Measurements from ENCODE around the gene PDCD5. TPM values are rescaled to one million over a fixed set of nuclear protein-coding genes. Genes with fewer than 3 reads are reported as not detected.

Gene PDCD5
- total and polyA plus RNA-seq, 2 donors (not counting 3 experiments of a cell fraction or from before 2014, with no cell fraction given) = 51.7 to 154 TPM

GRCh38 chr19:32573492-32573794 is 7.5 kb upstream of the PDCD5 start:
- BruUV-seq (replicated peaks) = no TSS peak
- DNase-seq (ENCODE audit: low read depth, low spot score) = no peak
- intact Hi-C loops (cut with micrococcal nuclease) (loop anchor here (5.0 to 10.0 kb wide), 3 partner anchors 109 to 1906 kb away; partner anchors contain the start of gene TSHZ3), dilution Hi-C loops (cut with MboI; ENCODE audit: extremely low pct_ligation_motif_present, low sequenced_read_pairs) (no loop called here)
- Histone ChIP-seq H3K27me3 (ENCODE audit: control insufficient read depth in 2 of 2, insufficient read depth in 2 of 2, low read length in 2 of 2) (peaks cover 0 to 2% of the 10 kb centered on the region in 2 experiments), H3K36me3 (ENCODE audit: control insufficient read depth in 2 of 2, extremely low read depth in 1 of 2, insufficient read depth in 2 of 2, low read length in 2 of 2) (no peaks in the 10 kb centered on the region), H3K9me1 (replicated peaks; ENCODE audit: control insufficient read depth, extremely low read depth, insufficient read depth, low read length) (no peaks in the 10 kb centered on the region), H3K79me2 (ENCODE audit: control insufficient read depth, insufficient read depth, low read length) (no peaks in the 10 kb centered on the region), H3K9me3 (replicated peaks; ENCODE audit: control insufficient read depth, insufficient read depth, low read length) (no peaks in the 10 kb centered on the region), H3K4me3 (replicated peaks in 1 of 3; ENCODE audit: insufficient read depth in 1 of 3, low read depth in 1 of 3, low read length in 3 of 3) (no peak overlapping the region), H3K9ac (replicated peaks; ENCODE audit: extremely low read depth, insufficient read depth, low read length) (no peak overlapping the region), H3K27ac (ENCODE audit: insufficient read depth, low read depth, low read length) (no peak overlapping the region), H3K4me2 (ENCODE audit: insufficient read depth, low read length) (no peak overlapping the region), H3K4me1 (ENCODE audit: control insufficient read depth, extremely low read depth, insufficient read depth, low read length) (no peaks in the 10 kb centered on the region), H2AFZ (ENCODE audit: low read depth, low read length) (no peak overlapping the region), H4K20me1 (replicated peaks; ENCODE audit: control insufficient read depth, extremely low read depth, insufficient read depth, low read length) (no peaks in the 10 kb centered on the region)
- CTCF ChIA-PET = interaction anchor here (0.8 kb wide), 1 partner anchor 1904 kb away, joined by 4 read pairs; no protein-coding TSS in a partner anchor
- FAIRE-seq = no peak
- no peak for TF ChIP-seq CTCF (IDR thresholded peaks at IDR 0.05; ENCODE audit: extremely low read depth in 1 of 2, insufficient read depth in 1 of 2, low read depth in 1 of 2, low read length in 2 of 2)
- no peak for TF ChIP-seq POLR2A (IDR thresholded peaks at IDR 0.05; ENCODE audit: low read depth, low read length)
- no peak for TF ChIP-seq MYC (IDR thresholded peaks at IDR 0.05; ENCODE audit: low read depth, low read length)
- TF ChIP-seq JUN (IDR thresholded peaks at IDR 0.05; ENCODE audit: borderline replicate concordance, insufficient read depth, insufficient read length, low read depth) = no peak
- TF ChIP-seq EZH2 (IDR thresholded peaks at IDR 0.05; ENCODE audit: borderline replicate concordance, low read depth, low read length, severe bottlenecking) = no peak
- TF ChIP-seq POLR2AphosphoS5 (IDR thresholded peaks at IDR 0.05; ENCODE audit: insufficient read depth, low read depth, low read length) = no peak
- TF ChIP-seq GATA2 (IDR thresholded peaks at IDR 0.05; ENCODE audit: insufficient read depth, insufficient read length, low read depth, low read length) = no peak
- no peak for TF ChIP-seq FOS (IDR thresholded peaks at IDR 0.05; ENCODE audit: borderline replicate concordance, insufficient read depth, low read length)
- no peak for TF ChIP-seq MAX (IDR thresholded peaks at IDR 0.05; ENCODE audit: insufficient read depth, insufficient read length)
- POLR2A ChIA-PET = no interaction called here
